HCT116 (cell line): ENCODE measurements around the gene PFDN4. TPM values are rescaled to one million over a fixed set of nuclear protein-coding genes. Genes with fewer than 3 reads are reported as not detected.

Experiments
- ATAC-seq: fragments of 200-7000 bp; cut with Tn5 transposase; 2 replicates; pipeline ENCODE4 v1.9.1; 2020; ENCODE audit warnings: mild to moderate bottlenecking, moderate library complexity
- BruUV-seq: library from RNA; stranded (reverse); fragments of 400-500 nt; replicated peaks from 2 replicates; lab custom pipeline; 2021; lab: Mats Ljungman, UMichigan
- CTCF ChIA-PET: fragments of 300-600 bp; sonication (Branson Sonifier 250); formaldehyde crosslinking; loops from one replicate; lab custom pipeline; 2021; ENCODE audit warnings: antibody characterized with exemption; lab: Charles Lee
- POLR2A ChIA-PET: fragments of 300-600, 350-600 bp; sonication (Branson Sonifier 250); formaldehyde crosslinking; loops from one replicate; lab custom pipeline; 2021; ENCODE audit warnings: antibody characterized with exemption; lab: Charles Lee
- RAD21 ChIA-PET, 2 experiments: fragments of 300-600 bp; sonication (Branson Sonifier 250); formaldehyde crosslinking; loops; one replicate each; lab custom pipeline; 2023; ENCODE audit warnings: low total read pairs in 2 of 2; ENCODE audit not compliant: uncharacterized antibody in 2 of 2, unreplicated experiment in 2 of 2, low non-redundant PET in 1 of 2; lab: Charles Lee
- DNase-seq: peaks from one replicate; pipeline ENCODE4 v3.0.0-alpha.2; 2010; ENCODE audit warnings: low read depth, low spot score
- H2AFZ ChIP-seq: fragments of 200-600 bp; shearing (Covaris generic), sonication (generic); 2 replicates; pipeline ENCODE4 v1.6.1; 2017; ENCODE audit warnings: low read depth, mixed run types, mixed read lengths, antibody characterized with exemption, low read length; ENCODE audit not compliant: poor library complexity, severe bottlenecking
- H3K27ac ChIP-seq: 2 replicates; pipeline ENCODE4 v1.5.1; 2012; ENCODE audit warnings: low read depth, low read length
- H3K27me3 ChIP-seq: fragments of 200-600 bp; sonication (generic); 2 replicates; pipeline ENCODE4 v1.6.1; 2016; ENCODE audit warnings: mixed run types, low read length, mixed read lengths; ENCODE audit not compliant: insufficient read depth
- H3K36me3 ChIP-seq, 2 experiments: fragments of 200-500 bp in 1 of 2; fragments of 200-600 bp in 1 of 2; sonication (Bioruptor generic) in 1 of 2; sonication (generic) in 1 of 2; 2 replicates each; pipeline versions ENCODE4 v1.5.1 to v1.6.1; 2014 to 2016; ENCODE audit warnings: low read length in 2 of 2, inconsistent platforms in 1 of 2, mixed read lengths in 1 of 2, mixed run types in 1 of 2; ENCODE audit not compliant: insufficient read depth in 2 of 2, control insufficient read depth in 1 of 2
- H3K4me1 ChIP-seq, 2 experiments: fragments of 200-600 bp in 1 of 2; sonication (generic) in 1 of 2; 2 replicates each; pipeline versions ENCODE4 v1.5.1 to v1.6.1; 2012 to 2017; ENCODE audit warnings: low read length in 2 of 2, inconsistent platforms in 1 of 2, mild to moderate bottlenecking in 1 of 2, mixed read lengths in 1 of 2, mixed run types in 1 of 2, moderate library complexity in 1 of 2; ENCODE audit not compliant: insufficient read depth in 2 of 2, control insufficient read depth in 1 of 2
- H3K4me2 ChIP-seq: fragments of 200-600 bp; sonication (generic); 2 replicates; pipeline ENCODE4 v1.6.1; 2017; ENCODE audit warnings: mixed run types, low read length, mixed read lengths
- H3K4me3 ChIP-seq, 2 experiments: fragments of 200-600 bp in 1 of 2; sonication (generic) in 1 of 2; replicated peaks in 1 of 2; 2 replicates each; pipeline ENCODE4 v1.5.1; 2011 to 2016; ENCODE audit warnings: low read length in 2 of 2, control low read depth in 1 of 2, low read depth in 1 of 2, mild to moderate bottlenecking in 1 of 2, mixed read lengths in 1 of 2, mixed run types in 1 of 2
- H3K79me2 ChIP-seq: fragments of 200-600 bp; sonication (generic); 2 replicates; pipeline ENCODE4 v1.6.1; 2017; ENCODE audit warnings: mild to moderate bottlenecking, mixed run types, low read length, moderate library complexity, mixed read lengths; ENCODE audit not compliant: insufficient read depth
- H3K9ac ChIP-seq: fragments of 200-600 bp; sonication (generic); 2 replicates; pipeline ENCODE4 v1.6.1; 2016; ENCODE audit warnings: low read length, mixed read lengths
- H3K9me2 ChIP-seq: fragments of 200-600 bp; sonication (generic), shearing (Covaris generic); 2 replicates; pipeline ENCODE4 v1.6.1; 2017; ENCODE audit warnings: mixed run types, mild to moderate bottlenecking, moderate library complexity; ENCODE audit not compliant: insufficient read depth
- H3K9me3 ChIP-seq, 2 experiments: fragments of 200-500 bp in 1 of 2; fragments of 200-600 bp in 1 of 2; sonication (Bioruptor generic) in 1 of 2; sonication (generic) in 1 of 2; 2 replicates each; pipeline ENCODE4 v1.6.1; 2014 to 2017; ENCODE audit warnings: low read length in 2 of 2, mixed read lengths in 2 of 2, inconsistent platforms in 1 of 2, low read depth in 1 of 2, mild to moderate bottlenecking in 1 of 2, mixed run types in 1 of 2, moderate library complexity in 1 of 2; ENCODE audit not compliant: control insufficient read depth in 1 of 2, insufficient read depth in 1 of 2
- H4K20me1 ChIP-seq: fragments of 200-600 bp; sonication (generic), shearing (Covaris generic); 2 replicates; pipeline ENCODE4 v1.6.1; 2017; ENCODE audit warnings: mixed run types, mild to moderate bottlenecking, moderate library complexity; ENCODE audit not compliant: insufficient read depth
- CBX3 ChIP-seq: IDR thresholded peaks from 2 replicates; pipeline ENCODE4 v1.6.1; 2012; ENCODE audit warnings: low read depth
- CEBPB ChIP-seq: IDR thresholded peaks from 2 replicates; pipeline ENCODE4 v1.6.1; 2012; ENCODE audit warnings: low read depth
- CTCF ChIP-seq, 3 experiments: fragments of 200-600 bp in 1 of 3; sonication (generic) in 1 of 3; IDR thresholded peaks in 2 of 3; conservative IDR thresholded peaks in 1 of 3; 2 replicates each; pipeline ENCODE4 v1.5.1; 2012 to 2017; ENCODE audit warnings: low read depth in 2 of 3, low read length in 2 of 3, antibody characterized with exemption in 1 of 3, borderline replicate concordance in 1 of 3, control low read depth in 1 of 3, mild to moderate bottlenecking in 1 of 3, mixed read lengths in 1 of 3, mixed run types in 1 of 3, moderate library complexity in 1 of 3; ENCODE audit not compliant: insufficient read depth in 1 of 3
- ELF1 ChIP-seq: IDR thresholded peaks from 2 replicates; pipeline ENCODE4 v1.6.1; 2012; ENCODE audit warnings: low read depth, borderline replicate concordance
- JUND ChIP-seq: IDR thresholded peaks from 2 replicates; pipeline ENCODE4 v1.6.1; 2012
- MAX ChIP-seq: IDR thresholded peaks from 2 replicates; pipeline ENCODE4 v1.6.1; 2012
- POLR2A ChIP-seq: IDR thresholded peaks from 2 replicates; pipeline ENCODE4 v1.7.0; 2011; ENCODE audit warnings: borderline replicate concordance; ENCODE audit not compliant: insufficient read depth, insufficient read length; ENCODE audit errors: extremely low read depth
- POLR2AphosphoS5 ChIP-seq: IDR thresholded peaks from 2 replicates; pipeline ENCODE4 v1.6.1; 2011; ENCODE audit warnings: mild to moderate bottlenecking, low read depth, low read length, moderate library complexity
- RAD21 ChIP-seq: IDR thresholded peaks from 2 replicates; pipeline ENCODE4 v1.6.1; 2012; ENCODE audit warnings: low read depth, mild to moderate bottlenecking
- SIN3A ChIP-seq: IDR thresholded peaks from 2 replicates; pipeline ENCODE4 v1.6.1; 2012; ENCODE audit warnings: low read depth
- SP1 ChIP-seq: IDR thresholded peaks from 2 replicates; pipeline ENCODE4 v1.6.1; 2012; ENCODE audit warnings: low read depth
- TCF7L2 ChIP-seq: IDR thresholded peaks from 2 replicates; pipeline ENCODE4 v1.7.0; 2011; ENCODE audit warnings: borderline replicate concordance, inconsistent platforms; ENCODE audit not compliant: insufficient read depth, insufficient read length; ENCODE audit errors: extremely low read depth
- YY1 ChIP-seq: IDR thresholded peaks from 2 replicates; pipeline ENCODE4 v1.6.1; 2011; ENCODE audit warnings: low read length, low read depth, moderate library complexity, mild to moderate bottlenecking; ENCODE audit not compliant: insufficient replicate concordance; ENCODE audit errors: extremely low read depth
- ZFX ChIP-seq: fragments of 450-650 bp; IDR thresholded peaks from 2 replicates; pipeline ENCODE4 v1.6.1; 2017
- ZNF274 ChIP-seq: fragments of 200-500 bp; sonication (Bioruptor generic); IDR thresholded peaks from 2 replicates; pipeline ENCODE4 v1.6.1; 2014; ENCODE audit warnings: mild to moderate bottlenecking, low read depth, low read length, inconsistent platforms
- intact Hi-C: fragments of 100-400 bp; cut with micrococcal nuclease; formaldehyde crosslinking; loops from 2 replicates; pipeline ENCODE4 v1.10.0; 2022
- total RNA-seq: library from RNA; stranded (reverse); gene quantifications from one replicate; pipeline ENCODE4 v1.2.1, GENCODE V29; 2021; ENCODE audit not compliant: unreplicated experiment

The PFDN4 gene
- total RNA-seq, 1 experiment from 2014 or later = 71.5 TPM

GRCh38 chr20:54209216-54209813 lies 1.4 kb downstream of the PFDN4 start:
- no peaks in the 10 kb centered on the region for H3K27me3 ChIP-seq
- H3K4me3 ChIP-seq = peak overlapping the region; percentile 86 to 90
- RAD21 ChIA-PET = no interaction called here
- peaks cover 7 to 18% of the 10 kb centered on the region in 2 experiments; a peak in 3 of 4 replicates for H3K4me1 ChIP-seq
- TSS peak; percentile 47 for BruUV-seq
- intact Hi-C loops = no loop called here
- no peak for DNase-seq
- H2AFZ ChIP-seq = no peak overlapping the region
- TF ChIP-seq ZNF274 (no peak), SP1 (no peak), POLR2A (no peak), SIN3A (no peak), POLR2AphosphoS5 (no peak), ZFX (no peak), RAD21 (peak; percentile 11; the same call in 1 of the 2 replicates), MAX (no peak), CBX3 (0 out of 2 replicates have a peak, but pooled peaks have one; percentile 23), JUND (0 out of 2 replicates have a peak, but pooled peaks have one; percentile 10), ELF1 (no peak), CEBPB (no peak), YY1 (no peak), TCF7L2 (no peak), CTCF (IDR thresholded peaks at IDR 0.05 in 2 of 3, conservative IDR thresholded peaks at IDR 0.05 in 1 of 3; ENCODE audit: borderline replicate concordance in 1 of 3, insufficient read depth in 1 of 3, low read depth in 2 of 3, low read length in 2 of 3) (peak in 1 of 3 experiments; percentile 39; a peak in 2 of 6 replicates)
- TF ChIP-seq, all 23 proteins: peak for 4
- Histone ChIP-seq H3K27ac (peak overlapping the region; percentile 91; the same call in 1 of the 2 replicates), H3K79me2 (peaks cover 62% of the 10 kb centered on the region), H4K20me1 (no peaks in the 10 kb centered on the region), H3K36me3 (peaks cover 0 to 4% of the 10 kb centered on the region in 2 experiments; a peak in 2 of 4 replicates), H3K9me2 (no peaks in the 10 kb centered on the region), H3K9ac (peak overlapping the region; percentile 87), H3K9me3 (no peaks in the 10 kb centered on the region), H3K4me2 (peak overlapping the region; percentile 91)
- POLR2A ChIA-PET = no interaction called here
- CTCF ChIA-PET = interaction anchor here (1.0 to 1.5 kb wide), 2 partner anchors 9 to 437 kb away, joined by 3 to 4 read pairs; no protein-coding TSS in a partner anchor
- no peak for ATAC-seq
